K562 (cell line): Measurements from ENCODE around the gene COP1. TPM values are rescaled to one million over a fixed set of nuclear protein-coding genes. Genes with fewer than 3 reads are reported as not detected.

ENCODE experiments used
- BHLHE40 ChIP-seq: IDR thresholded peaks from 2 replicates; pipeline ENCODE4 v1.6.1; 2011; ENCODE audit warnings: low read length, improper control_type of control experiment
- EWSR1 ChIP-seq: fragments of 450-650 bp; IDR thresholded peaks from 2 replicates; pipeline ENCODE4 v1.6.1; 2018; ENCODE audit warnings: borderline replicate concordance, mild to moderate bottlenecking, low read depth, moderate library complexity; ENCODE audit not compliant: partially characterized antibody
- FOXJ3 ChIP-seq: sonication (generic); formaldehyde crosslinking; IDR thresholded peaks from 2 replicates; pipeline ENCODE4 v1.4.0; 2020; ENCODE audit warnings: mild to moderate bottlenecking, missing genetic modification reagents
- IRF2 ChIP-seq: sonication (generic); formaldehyde crosslinking; IDR thresholded peaks from 2 replicates; pipeline ENCODE4 v1.8.1; 2022; ENCODE audit warnings: mild to moderate bottlenecking, missing genetic modification reagents
- PTBP1 ChIP-seq: fragments of 200-400 bp; formaldehyde crosslinking; IDR thresholded peaks from 2 replicates; pipeline ENCODE4 v1.6.1; 2017; ENCODE audit warnings: low read depth, low read length
- TEAD4 ChIP-seq, 2 experiments: sonication (generic) in 1 of 2; formaldehyde crosslinking in 1 of 2; IDR thresholded peaks; 2 replicates each; pipeline versions ENCODE4 v1.6.1 to v1.8.0; 2012 to 2022; ENCODE audit warnings: borderline replicate concordance in 1 of 2, inconsistent platforms in 1 of 2, low read length in 1 of 2, mild to moderate bottlenecking in 1 of 2, missing genetic modification reagents in 1 of 2
- polyA plus RNA-seq, 8 experiments: library from polyadenylated mRNA; depleted of rRNA in 4 of 8; stranded (reverse) in 5 of 8; unstranded in 3 of 8; fragments of >200 nt; fragmentation: Nextera tagmentation in 2 of 8; fragmentation: Illumina TruSeq in 1 of 8; extraction: Ambion mirVana in 2 of 8; extraction: Trizol in 1 of 8; gene quantifications; 2 replicates each; pipeline versions ENCODE4 v1.2.1 to v1.2.3, GENCODE V29; 2011 to 2014; ENCODE audit warnings: inconsistent platforms in 1 of 8, missing spikeins in 1 of 8
- total RNA-seq, 7 experiments: library from RNA; depleted of rRNA in 6 of 7; stranded (reverse); fragments of >200 nt in 6 of 7; fragmentation: Illumina TruSeq in 2 of 7; extraction: Trizol in 2 of 7; gene quantifications; 2 replicates each; pipeline versions ENCODE4 v1.2.1 to v1.2.3, GENCODE V29; 2011 to 2021; ENCODE audit warnings: low replicate concordance in 1 of 7
- TF ChIP-seq, protein P1 (sequence below): IDR thresholded peaks from 2 replicates; pipeline ENCODE4 v1.6.1; 2014; ENCODE audit warnings: antibody characterized with exemption
- TF ChIP-seq, protein P2 (sequence below), 2 experiments: fragments of 450-650 bp; formaldehyde crosslinking in 1 of 2; IDR thresholded peaks; 2 replicates each; pipeline versions ENCODE4 v1.4.0 to v1.6.1; 2014 to 2020; ENCODE audit warnings: mild to moderate bottlenecking in 2 of 2, borderline replicate concordance in 1 of 2, low read depth in 1 of 2

COP1 gene
- total and polyA plus RNA-seq, 9 of the 15 experiments (the other 6 are each of a cell fraction or from before 2014, with no cell fraction given): 25.8 to 77.7 (median 58.6) TPM

DNA sequence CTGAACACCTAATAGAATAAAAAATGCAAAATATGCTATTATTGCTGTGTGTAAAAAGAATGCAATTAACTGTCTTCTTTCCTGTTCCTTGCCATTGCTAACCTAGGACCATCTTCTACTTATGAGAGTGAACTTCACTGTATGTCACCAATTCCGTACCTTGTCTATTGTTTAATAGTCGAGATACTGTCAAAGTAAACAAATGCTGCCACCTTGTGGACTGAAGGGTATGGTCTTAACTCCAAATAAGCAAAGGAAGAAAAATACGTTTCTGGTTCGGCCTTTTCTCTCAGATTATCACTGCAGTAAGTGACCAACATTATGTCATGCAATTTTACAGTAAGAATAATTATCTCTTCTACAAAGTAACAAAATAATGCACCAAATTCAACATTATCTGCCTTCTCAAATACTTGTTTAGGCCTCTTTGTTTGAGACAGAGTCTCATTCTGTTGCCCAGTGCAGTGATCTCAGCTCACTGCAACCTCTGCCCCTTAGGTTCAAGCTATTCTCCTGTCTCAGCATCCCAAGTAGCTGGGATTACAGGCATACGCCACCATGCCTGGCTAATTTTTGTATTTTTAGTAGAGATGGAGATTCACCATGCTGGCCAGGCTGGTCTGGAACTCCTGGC, 133.4 kb downstream of the COP1 start (continued):
- TF ChIP-seq TEAD4 (IDR thresholded peaks at IDR 0.05; ENCODE audit: low read length): no peak
- TF ChIP-seq TEAD4 (CRISPR knock-in tag; IDR thresholded peaks at IDR 0.05; ENCODE audit: borderline replicate concordance): no peak
- TF ChIP-seq, protein P1, sequence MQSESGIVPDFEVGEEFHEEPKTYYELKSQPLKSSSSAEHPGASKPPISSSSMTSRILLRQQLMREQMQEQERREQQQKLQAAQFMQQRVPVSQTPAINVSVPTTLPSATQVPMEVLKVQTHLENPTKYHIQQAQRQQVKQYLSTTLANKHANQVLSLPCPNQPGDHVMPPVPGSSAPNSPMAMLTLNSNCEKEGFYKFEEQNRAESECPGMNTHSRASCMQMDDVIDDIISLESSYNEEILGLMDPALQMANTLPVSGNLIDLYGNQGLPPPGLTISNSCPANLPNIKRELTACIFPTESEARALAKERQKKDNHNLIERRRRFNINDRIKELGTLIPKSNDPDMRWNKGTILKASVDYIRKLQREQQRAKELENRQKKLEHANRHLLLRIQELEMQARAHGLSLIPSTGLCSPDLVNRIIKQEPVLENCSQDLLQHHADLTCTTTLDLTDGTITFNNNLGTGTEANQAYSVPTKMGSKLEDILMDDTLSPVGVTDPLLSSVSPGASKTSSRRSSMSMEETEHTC: no peak
- no peak for TF ChIP-seq BHLHE40
- peak; percentile 52 for TF ChIP-seq EWSR1
- TF ChIP-seq IRF2: no peak
- TF ChIP-seq, protein P2, sequence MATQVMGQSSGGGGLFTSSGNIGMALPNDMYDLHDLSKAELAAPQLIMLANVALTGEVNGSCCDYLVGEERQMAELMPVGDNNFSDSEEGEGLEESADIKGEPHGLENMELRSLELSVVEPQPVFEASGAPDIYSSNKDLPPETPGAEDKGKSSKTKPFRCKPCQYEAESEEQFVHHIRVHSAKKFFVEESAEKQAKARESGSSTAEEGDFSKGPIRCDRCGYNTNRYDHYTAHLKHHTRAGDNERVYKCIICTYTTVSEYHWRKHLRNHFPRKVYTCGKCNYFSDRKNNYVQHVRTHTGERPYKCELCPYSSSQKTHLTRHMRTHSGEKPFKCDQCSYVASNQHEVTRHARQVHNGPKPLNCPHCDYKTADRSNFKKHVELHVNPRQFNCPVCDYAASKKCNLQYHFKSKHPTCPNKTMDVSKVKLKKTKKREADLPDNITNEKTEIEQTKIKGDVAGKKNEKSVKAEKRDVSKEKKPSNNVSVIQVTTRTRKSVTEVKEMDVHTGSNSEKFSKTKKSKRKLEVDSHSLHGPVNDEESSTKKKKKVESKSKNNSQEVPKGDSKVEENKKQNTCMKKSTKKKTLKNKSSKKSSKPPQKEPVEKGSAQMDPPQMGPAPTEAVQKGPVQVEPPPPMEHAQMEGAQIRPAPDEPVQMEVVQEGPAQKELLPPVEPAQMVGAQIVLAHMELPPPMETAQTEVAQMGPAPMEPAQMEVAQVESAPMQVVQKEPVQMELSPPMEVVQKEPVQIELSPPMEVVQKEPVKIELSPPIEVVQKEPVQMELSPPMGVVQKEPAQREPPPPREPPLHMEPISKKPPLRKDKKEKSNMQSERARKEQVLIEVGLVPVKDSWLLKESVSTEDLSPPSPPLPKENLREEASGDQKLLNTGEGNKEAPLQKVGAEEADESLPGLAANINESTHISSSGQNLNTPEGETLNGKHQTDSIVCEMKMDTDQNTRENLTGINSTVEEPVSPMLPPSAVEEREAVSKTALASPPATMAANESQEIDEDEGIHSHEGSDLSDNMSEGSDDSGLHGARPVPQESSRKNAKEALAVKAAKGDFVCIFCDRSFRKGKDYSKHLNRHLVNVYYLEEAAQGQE (IDR thresholded peaks at IDR 0.05; ENCODE audit: borderline replicate concordance): peak; percentile 59; the same call in 1 of the 2 replicates
- TF ChIP-seq, protein P2 (CRISPR knock-in tag; IDR thresholded peaks at IDR 0.05; ENCODE audit: low read depth): no peak
- TF ChIP-seq PTBP1: no peak
- TF ChIP-seq FOXJ3 (CRISPR knock-in tag): no peak
